Progenitor cell of endocrine pancreas (in vitro differentiated cells): ENCODE data around the gene VPS13D. TPM values are rescaled to one million over a fixed set of nuclear protein-coding genes. Genes with fewer than 3 reads are reported as not detected.
A peak's percentile ranks its signal among the peaks of the same experiment; 100 is the strongest.

Experiments used
- DNase-seq: peaks from one replicate; pipeline ENCODE4 v3.0.0; 2021; ENCODE audit warnings: low spot score; ENCODE audit not compliant: unreplicated experiment
- H3K27ac Mint-ChIP-seq: 2 replicates; pipeline ENCODE4 v1.8.0; 2021; ENCODE audit warnings: mild to moderate bottlenecking, moderate library complexity, mixed read lengths
- H3K27me3 Mint-ChIP-seq: 2 replicates; pipeline ENCODE4 v1.8.0; 2021; ENCODE audit warnings: mixed read lengths
- H3K36me3 Mint-ChIP-seq: 2 replicates; pipeline ENCODE4 v1.8.0; 2022; ENCODE audit warnings: mixed read lengths; ENCODE audit not compliant: insufficient read depth
- H3K4me1 Mint-ChIP-seq: 2 replicates; pipeline ENCODE4 v1.8.0; 2021; ENCODE audit warnings: low read depth, mixed read lengths
- H3K4me3 Mint-ChIP-seq: 2 replicates; pipeline ENCODE4 v1.8.0; 2021; ENCODE audit warnings: low read depth, mild to moderate bottlenecking, moderate library complexity, mixed read lengths
- H3K9me3 Mint-ChIP-seq: 2 replicates; pipeline ENCODE4 v1.8.0; 2021; ENCODE audit warnings: low read depth, mixed read lengths
- CTCF ChIP-seq: fragments of 200-600 bp; sonication (generic); IDR thresholded peaks from one replicate; pipeline ENCODE4 v1.5.0; 2021; ENCODE audit warnings: antibody characterized with exemption, mild to moderate bottlenecking; ENCODE audit not compliant: unreplicated experiment
- total RNA-seq: library from RNA; stranded (reverse); gene quantifications from 2 replicates; pipeline ENCODE4 v1.2.1, GENCODE V29; 2021

Gene VPS13D
- total RNA-seq, 1 donor from 2014 or later, result 41.9 TPM

GRCh38 chr1:12486401-12487005 lies 256.7 kb downstream of the VPS13D start:
- no peak for TF ChIP-seq CTCF
- DNase-seq, result no peak
- peak overlapping the region; percentile 83 for H3K27ac Mint-ChIP-seq
- peak overlapping the region; percentile 29 for H3K4me3 Mint-ChIP-seq
- peaks cover 11% of the 10 kb centered on the region for H3K9me3 Mint-ChIP-seq
- peaks cover 42% of the 10 kb centered on the region for H3K4me1 Mint-ChIP-seq
- H3K36me3 Mint-ChIP-seq, result peaks cover 24% of the 10 kb centered on the region
- no peaks in the 10 kb centered on the region for H3K27me3 Mint-ChIP-seq

- peaks cover 40% of the 10 kb centered on the region for H3K4me1 Mint-ChIP-seq
- H3K9me3 Mint-ChIP-seq, result peaks cover 11% of the 10 kb centered on the region
- H3K27me3 Mint-ChIP-seq, result no peaks in the 10 kb centered on the region
- H3K4me3 Mint-ChIP-seq, result no peak overlapping the region
- TF ChIP-seq CTCF, result no peak
- H3K36me3 Mint-ChIP-seq, result peaks cover 25% of the 10 kb centered on the region
- DNase-seq, result no peak
- H3K27ac Mint-ChIP-seq, result peak overlapping the region; percentile 33
Observed at GRCh38 chr1:12487520-12487919, 257.7 kb downstream of the VPS13D start.

- H3K4me3 Mint-ChIP-seq, result no peak overlapping the region
Observed at GRCh38 chr1:12488666-12489354, 259.0 kb downstream of the VPS13D start.

GRCh38 chr1:12490532-12491142 lies 260.8 kb downstream of the VPS13D start:
- Mint-ChIP-seq H3K27ac (no peak overlapping the region), H3K27me3 (no peaks in the 10 kb centered on the region), H3K4me1 (peaks cover 39% of the 10 kb centered on the region), H3K36me3 (peaks cover 25% of the 10 kb centered on the region), H3K9me3 (peaks cover 11% of the 10 kb centered on the region), H3K4me3 (no peak overlapping the region)
- TF ChIP-seq CTCF, result no peak
- no peak for DNase-seq

More at GRCh38 chr1:12488666-12489354, 259.0 kb downstream of the VPS13D start:
- peaks cover 26% of the 10 kb centered on the region for H3K36me3 Mint-ChIP-seq
- peaks cover 41% of the 10 kb centered on the region for H3K4me1 Mint-ChIP-seq
- peaks cover 11% of the 10 kb centered on the region for H3K9me3 Mint-ChIP-seq
- DNase-seq, result no peak
- TF ChIP-seq CTCF, result no peak
- H3K27me3 Mint-ChIP-seq, result no peaks in the 10 kb centered on the region
- no peak overlapping the region for H3K27ac Mint-ChIP-seq

DNA sequence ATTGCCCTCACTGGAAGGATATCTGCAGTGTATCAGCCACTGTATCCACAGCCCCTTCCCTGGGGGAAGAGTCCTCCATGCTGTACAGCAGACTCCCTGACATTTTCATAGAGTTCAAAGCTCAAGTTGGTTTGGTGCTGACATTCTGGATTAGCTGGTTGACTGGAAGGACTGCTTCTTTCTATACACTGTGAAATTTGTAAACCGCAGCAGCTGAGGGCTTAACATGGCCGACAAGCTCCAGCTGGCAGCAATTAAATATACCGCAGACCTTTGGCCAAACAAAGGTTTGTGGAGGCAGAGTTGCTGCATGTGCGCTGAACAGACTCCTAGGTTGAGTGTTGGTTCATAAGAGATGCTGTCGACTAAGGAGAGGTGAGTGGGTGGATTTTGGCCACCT lies 261.8 kb downstream of the VPS13D start:
- H3K4me3 Mint-ChIP-seq, result no peak overlapping the region
- H3K9me3 Mint-ChIP-seq, result peaks cover 11% of the 10 kb centered on the region
- no peaks in the 10 kb centered on the region for H3K27me3 Mint-ChIP-seq
- no peak for DNase-seq
- H3K27ac Mint-ChIP-seq, result peak overlapping the region; percentile 16
- TF ChIP-seq CTCF, result no peak
- H3K36me3 Mint-ChIP-seq, result peaks cover 20% of the 10 kb centered on the region
- peaks cover 38% of the 10 kb centered on the region for H3K4me1 Mint-ChIP-seq
